ENCODE data around the gene HGS. TPM values are rescaled to one million over a fixed set of nuclear protein-coding genes. Genes with fewer than 3 reads are reported as not detected.

HGS gene
- total and polyA plus RNA-seq, 2 of the 8 experiments (the other 6 are each of a cell fraction or from before 2014, with no cell fraction given): 80.8 to 99.7 TPM

- CTCF ChIA-PET (ENCODE audit: partially characterized antibody): interaction anchor here (0.6 to 1.5 kb wide), 2 partner anchors 12 to 971 kb away, joined by 3 to 4 read pairs; no protein-coding TSS in a partner anchor
- H2BK12ac ChIP-seq (ENCODE audit: low read depth, low read length): no peak overlapping the region
- H3K79me2 ChIP-seq (ENCODE audit: control insufficient read depth in 1 of 2, insufficient read depth in 2 of 2, low read length in 2 of 2): peaks cover 0 to 18% of the 10 kb centered on the region in 2 experiments; a peak in 2 of 4 replicates
- no peak overlapping the region for H4K91ac ChIP-seq (replicated peaks; ENCODE audit: insufficient read length, low read length)
- H3K23me2 ChIP-seq (ENCODE audit: low read depth, low read length): peaks cover 4% of the 10 kb centered on the region; the same call in 1 of the 2 replicates
- no peak overlapping the region; the same call in 1 of the 2 replicates for H4K8ac ChIP-seq (ENCODE audit: extremely low read depth, insufficient read depth, low read length)
- H3K4me2 ChIP-seq (ENCODE audit: insufficient read depth in 1 of 2, low read depth in 2 of 2, low read length in 2 of 2): no peak overlapping the region
- H3K4ac ChIP-seq (replicated peaks; ENCODE audit: insufficient read length, low read depth, low read length): no peak overlapping the region
- no peak overlapping the region for H3K9ac ChIP-seq (replicated peaks in 1 of 4; ENCODE audit: extremely low read depth in 1 of 4, low read depth in 3 of 4, low read length in 3 of 4)
- POLR2A ChIA-PET (ENCODE audit: partially characterized antibody): interaction anchor here (1.1 to 28.4 kb wide), 5 partner anchors 12 to 50 kb away, joined by 3 to 436 read pairs (median 5); partner anchors contain the start of genes ARL16, HGS, MRPL12 and SLC25A10
- H2BK120ac ChIP-seq (replicated peaks; ENCODE audit: low read depth, low read length): no peak overlapping the region
- no peak overlapping the region for H3K56ac ChIP-seq (replicated peaks; ENCODE audit: insufficient read length, low read depth, low read length)
- peaks cover 2 to 50% (median 26%) of the 10 kb centered on the region in 4 experiments; a peak in 6 of 8 replicates for H3K36me3 ChIP-seq (ENCODE audit: control insufficient read depth in 2 of 4, insufficient read depth in 4 of 4, low read length in 3 of 4)
- no peaks in the 10 kb centered on the region for H3K9me3 ChIP-seq (ENCODE audit: insufficient read depth in 2 of 2, low read depth in 1 of 2, low read length in 1 of 2)
- H4K5ac ChIP-seq (ENCODE audit: insufficient read length, low read depth, low read length): no peak overlapping the region
- H3K79me1 ChIP-seq (ENCODE audit: low read depth, low read length): peaks cover 6% of the 10 kb centered on the region
- H3K4me1 ChIP-seq (replicated peaks in 1 of 4; ENCODE audit: control insufficient read depth in 3 of 4, insufficient read depth in 4 of 4, low read length in 3 of 4): peaks cover 0 to 7% (median 3%) of the 10 kb centered on the region in 4 experiments; a peak in 4 of 7 replicates
- H4K20me1 ChIP-seq (replicated peaks in 1 of 2; ENCODE audit: control insufficient read depth in 1 of 2, insufficient read depth in 2 of 2, low read length in 2 of 2): peaks cover 7 to 12% of the 10 kb centered on the region in 2 experiments
- no peak overlapping the region for H3K14ac ChIP-seq (ENCODE audit: insufficient read length)
- H2BK5ac ChIP-seq (ENCODE audit: low read depth, low read length): no peak overlapping the region
- H2BK15ac ChIP-seq (ENCODE audit: low read length): no peak overlapping the region
- H2AFZ ChIP-seq (ENCODE audit: low read length): no peak overlapping the region
- H3K27me3 ChIP-seq (replicated peaks in 1 of 4; ENCODE audit: control insufficient read depth in 3 of 4, extremely low read depth in 1 of 4, insufficient read depth in 3 of 4, low read length in 3 of 4): no peaks in the 10 kb centered on the region
- no peak overlapping the region for H3K23ac ChIP-seq (ENCODE audit: insufficient read length)
- H2AK5ac ChIP-seq (ENCODE audit: low read depth, low read length): no peak overlapping the region
- H2BK20ac ChIP-seq (ENCODE audit: low read length): no peak overlapping the region
- H3K4me3 ChIP-seq (ENCODE audit: extremely low read depth in 1 of 4, insufficient read depth in 2 of 4, low read depth in 3 of 4, low read length in 4 of 4): no peak overlapping the region
- DNase-seq (ENCODE audit: low read depth in 1 of 2, low spot score in 2 of 2) (no peak), FAIRE-seq (no peak)
- 95% methylated on average over 22 of the region's 25 CpGs; no CpG with 5 or more reads in 1 of the 2 experiments for WGBS, 2 experiments (ENCODE audit: extremely low coverage in 1 of 2, insufficient coverage in 1 of 2, insufficient read length in 1 of 2, insufficient replicate concordance in 2 of 2, low coverage in 1 of 2, low lambda C conversion rate in 2 of 2, missing lambda C conversion rate in 1 of 2)
- H3K18ac ChIP-seq (ENCODE audit: extremely low read depth, low read length): no peak overlapping the region
- H3K27ac ChIP-seq (ENCODE audit: low read depth, low read length): no peak overlapping the region
- TF ChIP-seq CHD1 (IDR thresholded peaks at IDR 0.05; ENCODE audit: low read depth, low read length): no peak
- TF ChIP-seq PHF8 (conservative IDR thresholded peaks at IDR 0.05; ENCODE audit: low read depth, low read length): no peak
- no peak for TF ChIP-seq JUN (IDR thresholded peaks at IDR 0.05; ENCODE audit: low read depth, low read length)
These were observed 13.6 kb downstream of the HGS start for GRCh38 chr17:81697261-81698044.

Data from H1 (cell line).